Endometrium (tissue), 2 donors: ENCODE measurements around the gene LRCOL1.

Experiments
- FAIRE-seq: peaks from 2 replicates; lab custom pipeline; 2012; peaks lifted over from hg19 to GRCh38; lab: Jason Lieb, UNC
- donor health status: control.
- donor health status: control.

LRCOL1 gene

GRCh38 chr12:132562489-132563021, 47.8 kb downstream of the LRCOL1 start:
- no peak for FAIRE-seq

- no peak for FAIRE-seq
Measured at GRCh38 chr12:132561427-132562156, 48.8 kb downstream of the LRCOL1 start.

DNA sequence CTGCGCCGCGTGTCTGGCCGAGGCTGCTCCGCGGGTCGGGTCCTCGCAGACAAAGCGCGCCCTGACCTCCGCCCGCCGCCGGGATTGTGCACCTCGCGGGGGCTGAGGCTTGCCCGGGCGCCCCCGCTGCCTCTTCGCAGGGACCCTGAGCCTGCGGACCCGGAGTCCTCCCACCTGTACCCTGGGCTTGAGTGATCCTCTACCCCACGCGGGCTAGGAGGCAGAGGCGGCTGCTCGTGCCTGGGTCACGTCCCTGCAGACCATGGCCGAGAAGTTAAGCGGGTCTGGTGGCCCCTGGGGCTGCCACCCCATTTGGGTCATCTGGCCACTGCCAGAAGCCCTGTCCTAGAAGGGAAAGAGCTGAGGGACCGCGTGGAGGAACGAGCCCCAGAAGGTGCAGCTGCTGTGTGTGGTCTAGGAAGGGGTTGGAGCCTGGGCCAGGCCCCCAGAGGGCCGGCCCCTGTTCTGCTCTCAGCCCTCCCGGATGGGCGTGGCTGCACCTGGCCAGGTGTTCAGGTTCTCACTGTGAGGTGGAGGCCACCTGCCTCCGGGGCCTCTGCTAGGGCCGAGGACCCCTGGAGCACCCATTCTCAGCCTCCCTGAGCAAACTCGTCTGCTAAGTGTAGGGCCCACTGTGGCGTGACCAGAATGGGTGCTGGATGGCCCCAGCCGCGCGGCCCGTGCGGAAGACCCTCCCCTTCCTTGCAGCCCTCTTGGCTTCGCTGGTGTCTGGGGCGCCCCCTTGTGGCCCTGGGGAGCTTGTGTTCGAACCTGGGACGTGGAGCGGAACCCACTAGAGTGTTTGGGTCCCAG, 49.6 kb downstream of the LRCOL1 start:
- no peak for FAIRE-seq

DNA sequence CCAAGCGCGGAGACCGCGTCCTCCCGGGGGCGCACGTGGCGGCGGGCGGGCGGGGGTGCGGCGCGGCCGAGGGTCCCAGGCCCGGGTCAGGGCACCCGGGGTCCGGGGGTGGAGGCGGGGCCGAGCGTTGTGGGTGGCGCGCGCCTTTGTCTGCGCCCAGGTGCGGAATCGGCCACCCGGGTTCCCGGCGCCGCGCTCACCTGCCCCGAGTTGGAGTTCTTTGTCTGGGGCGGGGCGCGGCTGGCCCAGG, 50.1 kb downstream of the LRCOL1 start:
- FAIRE-seq: no peak

GRCh38 chr12:132559652-132560363, 50.6 kb downstream of the LRCOL1 start:
- no peak for FAIRE-seq

GRCh38 chr12:132558861-132559623, 51.3 kb downstream of the LRCOL1 start:
- FAIRE-seq: no peak

GRCh38 chr12:132558042-132558856, 52.1 kb downstream of the LRCOL1 start:
- no peak for FAIRE-seq

- no peak for FAIRE-seq
Measured at GRCh38 chr12:132557291-132558015, 52.9 kb downstream of the LRCOL1 start.

- no peak for FAIRE-seq
Measured at GRCh38 chr12:132556801-132557200, 53.6 kb downstream of the LRCOL1 start.

- no peak for FAIRE-seq
Measured at GRCh38 chr12:132556216-132556615, 54.2 kb downstream of the LRCOL1 start.

GRCh38 chr12:132555686-132556085, 54.7 kb downstream of the LRCOL1 start:
- no peak for FAIRE-seq

GRCh38 chr12:132554845-132555630, 55.3 kb downstream of the LRCOL1 start:
- FAIRE-seq: no peak
